ENCODE results near the gene NR1D2. TPM values are rescaled to one million over a fixed set of nuclear protein-coding genes. Genes with fewer than 3 reads are reported as not detected.

NR1D2 gene
- total and polyA plus RNA-seq, 2 of the 13 experiments (the other 11 are each of a cell fraction or from before 2014, with no cell fraction given), result 5.3 to 8.1 TPM

- TF ChIP-seq ETV5 (CRISPR knock-in tag; IDR thresholded peaks at IDR 0.05; ENCODE audit: borderline replicate concordance), result peak; percentile 15; the same call in 1 of the 2 replicates
- 0 out of 2 replicates have a peak, but pooled peaks have one; percentile 9 for TF ChIP-seq CBFB (CRISPR knock-in tag; IDR thresholded peaks at IDR 0.05)
- TF ChIP-seq E2F5 (CRISPR knock-in tag; conservative IDR thresholded peaks at IDR 0.05), result peak; percentile 60; the same call in 1 of the 2 replicates
- peak; percentile 23; the same call in 1 of the 3 replicates for TF ChIP-seq MXI1 (IDR thresholded peaks at IDR 0.05; ENCODE audit: borderline replicate concordance, low read depth, low read length)
- TF ChIP-seq POLR2A (IDR thresholded peaks at IDR 0.05; ENCODE audit: insufficient read depth in 1 of 2, low read depth in 2 of 2, low read length in 2 of 2), result peak; percentile 40 to 56
- 0 out of 2 replicates have a peak, but pooled peaks have one; percentile 0 for TF ChIP-seq ZC3H13 (CRISPR knock-in tag; IDR thresholded peaks at IDR 0.05)
- TF ChIP-seq, protein P1, sequence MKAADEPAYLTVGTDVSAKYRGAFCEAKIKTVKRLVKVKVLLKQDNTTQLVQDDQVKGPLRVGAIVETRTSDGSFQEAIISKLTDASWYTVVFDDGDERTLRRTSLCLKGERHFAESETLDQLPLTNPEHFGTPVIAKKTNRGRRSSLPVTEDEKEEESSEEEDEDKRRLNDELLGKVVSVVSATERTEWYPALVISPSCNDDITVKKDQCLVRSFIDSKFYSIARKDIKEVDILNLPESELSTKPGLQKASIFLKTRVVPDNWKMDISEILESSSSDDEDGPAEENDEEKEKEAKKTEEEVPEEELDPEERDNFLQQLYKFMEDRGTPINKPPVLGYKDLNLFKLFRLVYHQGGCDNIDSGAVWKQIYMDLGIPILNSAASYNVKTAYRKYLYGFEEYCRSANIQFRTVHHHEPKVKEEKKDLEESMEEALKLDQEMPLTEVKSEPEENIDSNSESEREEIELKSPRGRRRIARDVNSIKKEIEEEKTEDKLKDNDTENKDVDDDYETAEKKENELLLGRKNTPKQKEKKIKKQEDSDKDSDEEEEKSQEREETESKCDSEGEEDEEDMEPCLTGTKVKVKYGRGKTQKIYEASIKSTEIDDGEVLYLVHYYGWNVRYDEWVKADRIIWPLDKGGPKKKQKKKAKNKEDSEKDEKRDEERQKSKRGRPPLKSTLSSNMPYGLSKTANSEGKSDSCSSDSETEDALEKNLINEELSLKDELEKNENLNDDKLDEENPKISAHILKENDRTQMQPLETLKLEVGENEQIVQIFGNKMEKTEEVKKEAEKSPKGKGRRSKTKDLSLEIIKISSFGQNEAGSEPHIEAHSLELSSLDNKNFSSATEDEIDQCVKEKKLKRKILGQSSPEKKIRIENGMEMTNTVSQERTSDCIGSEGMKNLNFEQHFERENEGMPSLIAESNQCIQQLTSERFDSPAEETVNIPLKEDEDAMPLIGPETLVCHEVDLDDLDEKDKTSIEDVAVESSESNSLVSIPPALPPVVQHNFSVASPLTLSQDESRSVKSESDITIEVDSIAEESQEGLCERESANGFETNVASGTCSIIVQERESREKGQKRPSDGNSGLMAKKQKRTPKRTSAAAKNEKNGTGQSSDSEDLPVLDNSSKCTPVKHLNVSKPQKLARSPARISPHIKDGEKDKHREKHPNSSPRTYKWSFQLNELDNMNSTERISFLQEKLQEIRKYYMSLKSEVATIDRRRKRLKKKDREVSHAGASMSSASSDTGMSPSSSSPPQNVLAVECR (CRISPR knock-in tag; IDR thresholded peaks at IDR 0.05; ENCODE audit: borderline replicate concordance), result 0 out of 2 replicates have a peak, but pooled peaks have one; percentile 49
- peak; percentile 58; the same call in 1 of the 2 replicates for TF ChIP-seq POLR2G (IDR thresholded peaks at IDR 0.05; ENCODE audit: low read depth, low read length)
- TF ChIP-seq MAZ (IDR thresholded peaks at IDR 0.05; ENCODE audit: borderline replicate concordance, low read depth, low read length), result peak; percentile 66; the same call in 1 of the 2 replicates
- TF ChIP-seq MAZ (CRISPR knock-in tag; IDR thresholded peaks at IDR 0.05; ENCODE audit: low read depth), result no peak
- no peak for TF ChIP-seq NONO (IDR thresholded peaks at IDR 0.05)
- 0 out of 2 replicates have a peak, but pooled peaks have one; percentile 29 for TF ChIP-seq NONO (CRISPR knock-in tag; conservative IDR thresholded peaks at IDR 0.05)
Measured at GRCh38 chr3:23944861-23945662, at the start of gene NR1D2 (continued).

All from HepG2 (cell line).